Skeletal muscle satellite cell (primary cell): ENCODE measurements around the gene YWHAE.
A peak's percentile ranks its signal among the peaks of the same experiment; 100 is the strongest.
"Not testable (repeated sequence)": the region's sequence is repeated elsewhere in the genome, so short reads cannot be mapped to it uniquely, and the experiment has no call there.

Source experiments
- H3K27me3 ChIP-seq: 2 replicates; pipeline ENCODE4 v1.7.0; 2013; ENCODE audit warnings: low read length; ENCODE audit not compliant: control insufficient read depth, insufficient read depth
- H3K36me3 ChIP-seq: 2 replicates; pipeline ENCODE4 v1.7.0; 2013; ENCODE audit warnings: mild to moderate bottlenecking, control low read depth, low read length; ENCODE audit not compliant: insufficient read depth
- H3K4me1 ChIP-seq: 2 replicates; pipeline ENCODE4 v1.7.0; 2013; ENCODE audit warnings: low read length; ENCODE audit not compliant: control insufficient read depth, insufficient read depth
- H3K4me2 ChIP-seq: 2 replicates; pipeline ENCODE4 v1.7.0; 2013; ENCODE audit warnings: mild to moderate bottlenecking, low read length
- H3K4me3 ChIP-seq: 2 replicates; pipeline ENCODE4 v1.7.0; 2013; ENCODE audit warnings: low read length
- H3K9ac ChIP-seq: 2 replicates; pipeline ENCODE4 v1.7.0; 2013; ENCODE audit warnings: mild to moderate bottlenecking, low read depth, low read length, moderate library complexity
- H3K9me3 ChIP-seq: replicated peaks from 2 replicates; pipeline ENCODE4 v1.7.0; 2013; ENCODE audit warnings: mild to moderate bottlenecking, control low read depth, low read length

Gene YWHAE

GRCh38 chr17:1371893-1372590 is 28.0 kb downstream of the YWHAE start:
- peaks cover 48% of the 10 kb centered on the region for H3K4me1 ChIP-seq
- no peaks in the 10 kb centered on the region for H3K9me3 ChIP-seq

GRCh38 chr17:1368588-1368987 is 31.4 kb downstream of the YWHAE start:
- Histone ChIP-seq H3K4me2 (no peak overlapping the region), H3K4me1 (peaks cover 37% of the 10 kb centered on the region), H3K4me3 (no peak overlapping the region), H3K9ac (no peak overlapping the region), H3K27me3 (no peaks in the 10 kb centered on the region), H3K36me3 (peaks cover 37% of the 10 kb centered on the region), H3K9me3 (no peaks in the 10 kb centered on the region)

More at GRCh38 chr17:1371893-1372590, 28.0 kb downstream of the YWHAE start:
- Histone ChIP-seq H3K9ac (no peak overlapping the region), H3K4me3 (no peak overlapping the region), H3K36me3 (peaks cover 37% of the 10 kb centered on the region), H3K4me2 (no peak overlapping the region), H3K27me3 (no peaks in the 10 kb centered on the region)

GRCh38 chr17:1367351-1367745 is 32.7 kb downstream of the YWHAE start:
- no peaks in the 10 kb centered on the region for H3K9me3 ChIP-seq
- H3K4me3 ChIP-seq = no peak overlapping the region
- H3K9ac ChIP-seq = no peak overlapping the region
- no peaks in the 10 kb centered on the region for H3K27me3 ChIP-seq
- peaks cover 49% of the 10 kb centered on the region for H3K4me1 ChIP-seq
- H3K4me2 ChIP-seq = peak overlapping the region; percentile 36
- H3K36me3 ChIP-seq = peaks cover 36% of the 10 kb centered on the region

GRCh38 chr17:1366234-1366633 is 33.8 kb downstream of the YWHAE start:
- Histone ChIP-seq H3K4me3 (no peak overlapping the region), H3K27me3 (no peaks in the 10 kb centered on the region), H3K36me3 (peaks cover 36% of the 10 kb centered on the region), H3K4me2 (peak overlapping the region; percentile 36), H3K4me1 (peaks cover 60% of the 10 kb centered on the region), H3K9me3 (no peaks in the 10 kb centered on the region), H3K9ac (no peak overlapping the region)

GRCh38 chr17:1365445-1366039 is 34.5 kb downstream of the YWHAE start:
- Histone ChIP-seq H3K27me3 (no peaks in the 10 kb centered on the region), H3K9me3 (no peaks in the 10 kb centered on the region), H3K4me2 (peak overlapping the region; percentile 24), H3K36me3 (peaks cover 42% of the 10 kb centered on the region), H3K4me1 (peaks cover 67% of the 10 kb centered on the region), H3K9ac (no peak overlapping the region), H3K4me3 (no peak overlapping the region)

GRCh38 chr17:1362964-1363363 is 37.1 kb downstream of the YWHAE start:
- no peak overlapping the region for H3K9ac ChIP-seq
- no peaks in the 10 kb centered on the region for H3K9me3 ChIP-seq
- H3K4me3 ChIP-seq = no peak overlapping the region
- H3K36me3 ChIP-seq = peaks cover 43% of the 10 kb centered on the region
- peaks cover 65% of the 10 kb centered on the region for H3K4me1 ChIP-seq
- no peaks in the 10 kb centered on the region for H3K27me3 ChIP-seq
- H3K4me2 ChIP-seq = peak overlapping the region; percentile 28

- peak overlapping the region; percentile 40 for H3K4me2 ChIP-seq
- no peak overlapping the region for H3K4me3 ChIP-seq
- H3K27me3 ChIP-seq = no peaks in the 10 kb centered on the region
- H3K36me3 ChIP-seq = peaks cover 49% of the 10 kb centered on the region
- H3K9ac ChIP-seq = no peak overlapping the region
- no peaks in the 10 kb centered on the region for H3K9me3 ChIP-seq
- H3K4me1 ChIP-seq = peaks cover 58% of the 10 kb centered on the region
Measured at GRCh38 chr17:1362065-1362848, 37.8 kb downstream of the YWHAE start.

- Histone ChIP-seq H3K4me1 (peaks cover 46% of the 10 kb centered on the region), H3K9ac (no peak overlapping the region)
Measured at GRCh38 chr17:1360975-1361374, 39.0 kb downstream of the YWHAE start.

GRCh38 chr17:1360315-1360714 is 39.7 kb downstream of the YWHAE start:
- Histone ChIP-seq H3K4me2 (peak overlapping the region; percentile 56), H3K36me3 (peaks cover 60% of the 10 kb centered on the region), H3K4me1 (peaks cover 41% of the 10 kb centered on the region), H3K9ac (peak overlapping the region; percentile 14)
- not testable (repeated sequence) for H3K4me3 ChIP-seq, H3K9me3 ChIP-seq, H3K27me3 ChIP-seq

More at GRCh38 chr17:1360975-1361374, 39.0 kb downstream of the YWHAE start:
- H3K36me3 ChIP-seq = peaks cover 56% of the 10 kb centered on the region
- H3K4me2 ChIP-seq = no peak overlapping the region
- H3K4me3 ChIP-seq = no peak overlapping the region
- no peaks in the 10 kb centered on the region for H3K9me3 ChIP-seq
- H3K27me3 ChIP-seq = no peaks in the 10 kb centered on the region

- no peak overlapping the region for H3K9ac ChIP-seq
- no peaks in the 10 kb centered on the region for H3K4me1 ChIP-seq
- no peaks in the 10 kb centered on the region for H3K27me3 ChIP-seq
- no peak overlapping the region for H3K4me3 ChIP-seq
- no peak overlapping the region for H3K4me2 ChIP-seq
- peaks cover 61% of the 10 kb centered on the region for H3K36me3 ChIP-seq
- H3K9me3 ChIP-seq = no peaks in the 10 kb centered on the region
Measured at GRCh38 chr17:1354030-1354429, 46.0 kb downstream of the YWHAE start.

GRCh38 chr17:1352530-1352929 is 47.5 kb downstream of the YWHAE start:
- not testable (repeated sequence) for H3K4me3 ChIP-seq, H3K4me2 ChIP-seq, H3K27me3 ChIP-seq, H3K9me3 ChIP-seq, H3K9ac ChIP-seq, H3K4me1 ChIP-seq
- H3K36me3 ChIP-seq = peaks cover 62% of the 10 kb centered on the region
